H9 (cell line): Measurements from ENCODE around the gene UCP1. TPM values are rescaled to one million over a fixed set of nuclear protein-coding genes. Genes with fewer than 3 reads are reported as not detected.

ENCODE experiments used
- DNase-seq: peaks from one replicate; pipeline ENCODE4 v3.0.0-alpha.2; 2017
- H2AFZ ChIP-seq: one replicate; pipeline ENCODE4 v1.6.1; 2013; ENCODE audit warnings: mild to moderate bottlenecking, low read length, control low read depth, moderate library complexity
- H2AK5ac ChIP-seq: 2 replicates; pipeline ENCODE4 v1.6.1; 2013; ENCODE audit warnings: low read length, control low read depth, mixed read lengths; ENCODE audit not compliant: insufficient read length
- H2BK120ac ChIP-seq: one replicate; pipeline ENCODE4 v1.6.1; 2013; ENCODE audit warnings: low read depth, mild to moderate bottlenecking, low read length, control low read depth, inconsistent platforms; ENCODE audit not compliant: poor library complexity, severe bottlenecking
- H2BK12ac ChIP-seq: 2 replicates; pipeline ENCODE4 v1.6.1; 2013; ENCODE audit warnings: low read length, control low read depth, mixed read lengths, low read depth; ENCODE audit not compliant: insufficient read length
- H2BK15ac ChIP-seq: 2 replicates; pipeline ENCODE4 v1.6.1; 2013; ENCODE audit warnings: low read depth, low read length, control low read depth
- H2BK20ac ChIP-seq: one replicate; pipeline ENCODE4 v1.6.1; 2013; ENCODE audit warnings: low read depth, mild to moderate bottlenecking, low read length, control low read depth, inconsistent platforms; ENCODE audit not compliant: poor library complexity, severe bottlenecking
- H2BK5ac ChIP-seq: 2 replicates; pipeline ENCODE4 v1.6.1; 2013; ENCODE audit warnings: low read length, control low read depth, mixed read lengths; ENCODE audit not compliant: insufficient read length
- H3K14ac ChIP-seq: 2 replicates; pipeline ENCODE4 v1.6.1; 2013; ENCODE audit warnings: low read length, control low read depth; ENCODE audit not compliant: insufficient read depth
- H3K18ac ChIP-seq: 2 replicates; pipeline ENCODE4 v1.6.1; 2013; ENCODE audit warnings: low read depth, mild to moderate bottlenecking, mixed read lengths, low read length, control low read depth; ENCODE audit not compliant: insufficient read length
- H3K23ac ChIP-seq: 2 replicates; pipeline ENCODE4 v1.6.1; 2013; ENCODE audit warnings: low read length, control low read depth, mixed read lengths, low read depth; ENCODE audit not compliant: insufficient read length
- H3K23me2 ChIP-seq: 2 replicates; pipeline ENCODE4 v1.6.1; 2013; ENCODE audit warnings: low read depth, mild to moderate bottlenecking, mixed read lengths, low read length, control low read depth; ENCODE audit not compliant: insufficient read length, poor library complexity, severe bottlenecking
- H3K27ac ChIP-seq: 2 replicates; pipeline ENCODE4 v1.5.1; 2013; ENCODE audit warnings: low read length, control low read depth, mixed read lengths, low read depth; ENCODE audit not compliant: insufficient read length
- H3K27me3 ChIP-seq: 2 replicates; pipeline ENCODE4 v1.6.1; 2013; ENCODE audit warnings: low read length, control low read depth, inconsistent platforms; ENCODE audit not compliant: insufficient read depth
- H3K4ac ChIP-seq: 2 replicates; pipeline ENCODE4 v1.6.1; 2013; ENCODE audit warnings: low read depth, mild to moderate bottlenecking, control low read depth, inconsistent platforms, low read length, moderate library complexity
- H3K4me1 ChIP-seq: 2 replicates; pipeline ENCODE4 v1.6.1; 2013; ENCODE audit warnings: low read length, control low read depth, inconsistent platforms; ENCODE audit not compliant: insufficient read depth
- H3K4me2 ChIP-seq: 2 replicates; pipeline ENCODE4 v1.6.1; 2013; ENCODE audit warnings: low read length, control low read depth, mixed read lengths; ENCODE audit not compliant: insufficient read length, insufficient read depth
- H3K56ac ChIP-seq: 2 replicates; pipeline ENCODE4 v1.6.1; 2013; ENCODE audit warnings: low read depth, mild to moderate bottlenecking, mixed read lengths, low read length, control low read depth; ENCODE audit not compliant: insufficient read length
- H3K79me1 ChIP-seq: 2 replicates; pipeline ENCODE4 v1.6.1; 2013; ENCODE audit warnings: low read depth, mild to moderate bottlenecking, moderate library complexity, low read length, control low read depth, inconsistent platforms; ENCODE audit not compliant: insufficient read depth, poor library complexity, severe bottlenecking
- H3K79me2 ChIP-seq: 2 replicates; pipeline ENCODE4 v1.6.1; 2013; ENCODE audit warnings: low read length, control low read depth, inconsistent platforms; ENCODE audit not compliant: insufficient read depth
- H3K9ac ChIP-seq: 2 replicates; pipeline ENCODE4 v1.6.1; 2013; ENCODE audit warnings: low read length, control low read depth, mixed read lengths; ENCODE audit not compliant: insufficient read length; ENCODE audit errors: extremely low read depth
- H3K9me3 ChIP-seq: one replicate; pipeline ENCODE4 v1.6.1; 2013; ENCODE audit warnings: low read depth, low read length, inconsistent platforms; ENCODE audit not compliant: control insufficient read depth
- H3T11ph ChIP-seq: one replicate; pipeline ENCODE4 v1.6.1; 2013; ENCODE audit warnings: mild to moderate bottlenecking, low read length, control low read depth, inconsistent platforms
- H4K20me1 ChIP-seq: one replicate; pipeline ENCODE4 v1.6.1; 2013; ENCODE audit not compliant: control insufficient read depth, insufficient read length, insufficient read depth
- H4K5ac ChIP-seq: 2 replicates; pipeline ENCODE4 v1.6.1; 2013; ENCODE audit warnings: low read depth, mild to moderate bottlenecking, mixed read lengths, low read length, control low read depth; ENCODE audit not compliant: insufficient read length
- H4K8ac ChIP-seq: replicated peaks from 2 replicates; pipeline ENCODE4 v1.6.1; 2013; ENCODE audit warnings: low read length, control low read depth, mixed read lengths, low read depth; ENCODE audit not compliant: insufficient read length
- H4K91ac ChIP-seq: 2 replicates; pipeline ENCODE4 v1.6.1; 2013; ENCODE audit warnings: low read depth, mild to moderate bottlenecking, moderate library complexity, mixed read lengths, low read length, control low read depth; ENCODE audit not compliant: insufficient read length
- H3K27ac Mint-ChIP-seq, 3 experiments: 2 replicates in 2 of 3; 3 replicates in 1 of 3; pipeline ENCODE4 v1.8.0; 2020 to 2021; ENCODE audit warnings: mixed read lengths in 3 of 3, mild to moderate bottlenecking in 1 of 3, moderate library complexity in 1 of 3
- H3K27me3 Mint-ChIP-seq: 2 replicates; pipeline ENCODE4 v1.8.0; 2021; ENCODE audit warnings: low read depth, mild to moderate bottlenecking, moderate library complexity, mixed read lengths
- H3K36me3 Mint-ChIP-seq, 3 experiments: 2 replicates in 2 of 3; 3 replicates in 1 of 3; pipeline ENCODE4 v1.8.0; 2020 to 2021; ENCODE audit warnings: low read depth in 3 of 3, mixed read lengths in 3 of 3; ENCODE audit not compliant: insufficient read depth in 1 of 3
- H3K4me1 Mint-ChIP-seq, 2 experiments: 2 replicates each; pipeline ENCODE4 v1.8.0; 2020; ENCODE audit warnings: mixed read lengths in 2 of 2
- H3K4me3 Mint-ChIP-seq, 2 experiments: 2 replicates in 1 of 2; 3 replicates in 1 of 2; pipeline ENCODE4 v1.8.0; 2020 to 2021; ENCODE audit warnings: mild to moderate bottlenecking in 2 of 2, mixed read lengths in 2 of 2, moderate library complexity in 1 of 2
- H3K9me3 Mint-ChIP-seq, 2 experiments: 2 replicates in 1 of 2; 3 replicates in 1 of 2; pipeline ENCODE4 v1.8.0; 2020; ENCODE audit warnings: mild to moderate bottlenecking in 2 of 2, mixed read lengths in 2 of 2, moderate library complexity in 1 of 2
- WGBS: extraction: QIAGEN DNeasy Blood & Tissue Kit; methylation state at CpG from one replicate; pipeline ENCODE4 v1.1.7; 2013; ENCODE audit warnings: missing lambda C conversion rate, low lambda C conversion rate, mixed read lengths; ENCODE audit not compliant: insufficient read length; ENCODE audit errors: extremely low coverage; 5-methylcytosine and 5-hydroxymethylcytosine counted together
- total RNA-seq: library from RNA; stranded (reverse); gene quantifications from 2 replicates; pipeline ENCODE4 v1.2.1, GENCODE V29; 2021
- TF ChIP-seq, protein P1 (sequence below): fragments of 200-600 bp; sonication (generic); conservative IDR thresholded peaks from 3 replicates; pipeline ENCODE4 v1.8.0; 2021; ENCODE audit warnings: antibody characterized with exemption, mild to moderate bottlenecking

Gene UCP1
- total RNA-seq, 1 experiment from 2014 or later = not detected

GRCh38 chr4:140523370-140523856 is 45.3 kb downstream of the UCP1 start:
- H2BK20ac ChIP-seq = no peak overlapping the region
- TF ChIP-seq, protein P1, sequence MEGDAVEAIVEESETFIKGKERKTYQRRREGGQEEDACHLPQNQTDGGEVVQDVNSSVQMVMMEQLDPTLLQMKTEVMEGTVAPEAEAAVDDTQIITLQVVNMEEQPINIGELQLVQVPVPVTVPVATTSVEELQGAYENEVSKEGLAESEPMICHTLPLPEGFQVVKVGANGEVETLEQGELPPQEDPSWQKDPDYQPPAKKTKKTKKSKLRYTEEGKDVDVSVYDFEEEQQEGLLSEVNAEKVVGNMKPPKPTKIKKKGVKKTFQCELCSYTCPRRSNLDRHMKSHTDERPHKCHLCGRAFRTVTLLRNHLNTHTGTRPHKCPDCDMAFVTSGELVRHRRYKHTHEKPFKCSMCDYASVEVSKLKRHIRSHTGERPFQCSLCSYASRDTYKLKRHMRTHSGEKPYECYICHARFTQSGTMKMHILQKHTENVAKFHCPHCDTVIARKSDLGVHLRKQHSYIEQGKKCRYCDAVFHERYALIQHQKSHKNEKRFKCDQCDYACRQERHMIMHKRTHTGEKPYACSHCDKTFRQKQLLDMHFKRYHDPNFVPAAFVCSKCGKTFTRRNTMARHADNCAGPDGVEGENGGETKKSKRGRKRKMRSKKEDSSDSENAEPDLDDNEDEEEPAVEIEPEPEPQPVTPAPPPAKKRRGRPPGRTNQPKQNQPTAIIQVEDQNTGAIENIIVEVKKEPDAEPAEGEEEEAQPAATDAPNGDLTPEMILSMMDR = no peak
- Mint-ChIP-seq H3K4me3 (peak overlapping the region; percentile 83 to 89; a peak in 3 of 5 replicates), H3K4me1 (peaks cover 8 to 12% of the 10 kb centered on the region in 2 experiments), H3K27ac (no peak overlapping the region), H3K36me3 (peaks cover 7 to 21% (median 11%) of the 10 kb centered on the region in 3 experiments; a peak in 6 of 7 replicates), H3K27me3 (peaks cover 31% of the 10 kb centered on the region), H3K9me3 (no peaks in the 10 kb centered on the region)
- no peak overlapping the region for H2AFZ ChIP-seq
- no peaks in the 10 kb centered on the region for H3K4me1 ChIP-seq
- no peak overlapping the region for H3T11ph ChIP-seq
- no peak overlapping the region for H3K4ac ChIP-seq
- H3K9ac ChIP-seq = no peak overlapping the region
- H2BK5ac ChIP-seq = no peak overlapping the region
- no peak overlapping the region for H3K14ac ChIP-seq
- H3K4me2 ChIP-seq = peak overlapping the region; percentile 40
- no peaks in the 10 kb centered on the region for H3K9me3 ChIP-seq
- no peak overlapping the region for H4K91ac ChIP-seq
- H4K8ac ChIP-seq = no peak overlapping the region
- no peaks in the 10 kb centered on the region for H3K79me1 ChIP-seq
- no peak for DNase-seq
- H3K27ac ChIP-seq = no peak overlapping the region
- no peak overlapping the region for H3K18ac ChIP-seq
- no peak overlapping the region for H3K56ac ChIP-seq
- no peaks in the 10 kb centered on the region for H3K79me2 ChIP-seq
- no peaks in the 10 kb centered on the region; the same call in 1 of the 2 replicates for H3K27me3 ChIP-seq
- no peak overlapping the region for H2BK12ac ChIP-seq
- H4K5ac ChIP-seq = no peak overlapping the region
- no peak overlapping the region for H2BK120ac ChIP-seq
- no peak overlapping the region for H2AK5ac ChIP-seq
- no CpG with 5 or more reads among the region's 8 CpGs for WGBS
- H3K23ac ChIP-seq = no peak overlapping the region
- no peaks in the 10 kb centered on the region for H4K20me1 ChIP-seq
- no peak overlapping the region for H2BK15ac ChIP-seq
- H3K23me2 ChIP-seq = no peaks in the 10 kb centered on the region
